ENCODE data around the gene MYL4.

Gene MYL4

DNA sequence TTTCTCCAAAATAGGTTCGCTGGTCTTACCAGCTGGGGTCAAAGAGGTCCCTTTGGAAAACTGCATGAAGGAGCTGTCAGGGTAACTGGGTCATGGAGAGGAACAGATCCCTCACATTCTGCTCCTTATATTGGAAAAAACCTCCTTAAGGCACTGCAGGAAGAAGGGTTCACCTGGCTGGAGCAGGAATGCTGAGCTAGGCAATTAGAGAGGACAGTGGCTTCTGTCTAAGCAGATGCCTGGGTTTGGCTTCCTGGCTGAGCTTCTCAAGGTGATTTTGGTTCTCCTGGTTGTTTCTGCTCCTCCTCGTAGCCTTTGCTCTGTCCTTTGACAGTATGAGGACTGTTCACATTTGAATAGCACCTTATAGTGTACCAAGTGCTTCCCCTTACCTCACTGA, 64.1 kb downstream of the MYL4 start:
- no peak for DNase-seq (ENCODE audit: low spot score)

Data from ecto neural progenitor cell (in vitro differentiated cells).